A549 (cell line): ENCODE data around the gene ATP8A2. TPM values are rescaled to one million over a fixed set of nuclear protein-coding genes. Genes with fewer than 3 reads are reported as not detected.

Source experiments
- ATAC-seq, 2 experiments: fragments of 200-7000 bp in 1 of 2; fragments of >200 bp in 1 of 2; cut with Nextera tagmentation in 1 of 2; cut with Tn5 transposase in 1 of 2; 3 replicates each; pipeline versions ENCODE4 v1.8.0 to v1.9.1; 2018 to 2020; ENCODE audit warnings: mild to moderate bottlenecking in 1 of 2, moderate library complexity in 1 of 2
- CTCF ChIA-PET: fragments of 300-600 bp; sonication (Branson Sonifier 250); formaldehyde crosslinking; extraction: SDS; loops from one replicate; lab custom pipeline; 2021; ENCODE audit warnings: antibody characterized with exemption, inconsistent platforms; lab: Yijun Ruan, JAX
- POLR2A ChIA-PET: fragments of 350-600 bp; formaldehyde crosslinking; extraction: SDS; loops from one replicate; lab custom pipeline; 2021; ENCODE audit warnings: antibody characterized with exemption, inconsistent platforms; lab: Yijun Ruan, JAX
- DNase-seq, 2 experiments: peaks; one replicate each; pipeline versions ENCODE4 v3.0.0 to v3.0.0-alpha.2; 2011 to 2016; ENCODE audit warnings: low read depth in 1 of 2, low spot score in 1 of 2
- FAIRE-seq: peaks from 2 replicates; lab custom pipeline; 2011; peaks lifted over from hg19 to GRCh38; lab: Jason Lieb, UNC
- H3K27ac ChIP-seq, 2 experiments: fragments of >200 bp; sonication (Bioruptor Twin); formaldehyde crosslinking; 3 replicates each; pipeline ENCODE4 v1.5.1; 2016 to 2017
- H3K4me1 ChIP-seq: fragments of >200 bp; sonication (Bioruptor Twin); formaldehyde crosslinking; 3 replicates; pipeline ENCODE4 v1.6.1; 2016
- H3K4me2 ChIP-seq: fragments of >200 bp; sonication (Bioruptor Twin); formaldehyde crosslinking; 3 replicates; pipeline ENCODE4 v1.6.1; 2016
- H3K4me3 ChIP-seq: fragments of >200 bp; sonication (Bioruptor Twin); formaldehyde crosslinking; 3 replicates; pipeline ENCODE4 v1.5.1; 2016
- H3K9me3 ChIP-seq: fragments of >200 bp; sonication (Bioruptor Twin); formaldehyde crosslinking; 3 replicates; pipeline ENCODE4 v1.6.1; 2016
- BHLHE40 ChIP-seq: IDR thresholded peaks from 2 replicates; pipeline ENCODE4 v1.6.1; 2012; ENCODE audit warnings: low read depth, low read length, inconsistent platforms
- CBX8 ChIP-seq: fragments of 200-600 bp; sonication (generic); IDR thresholded peaks from 2 replicates; pipeline ENCODE4 v1.6.1; 2016
- CEBPB ChIP-seq, 2 experiments: fragments of >200 bp in 1 of 2; sonication (Bioruptor Twin) in 1 of 2; formaldehyde crosslinking in 1 of 2; IDR thresholded peaks; 2 replicates each; pipeline ENCODE4 v1.6.1; 2012 to 2016
- CHD2 ChIP-seq: fragments of 150-350 bp; IDR thresholded peaks from 2 replicates; pipeline ENCODE4 v1.6.1; 2014; ENCODE audit warnings: low read length; ENCODE audit not compliant: partially characterized antibody
- EHMT2 ChIP-seq: fragments of 200-600 bp; sonication (generic); IDR thresholded peaks from 2 replicates; pipeline ENCODE4 v1.6.1; 2016; ENCODE audit warnings: antibody characterized with exemption, low read depth, mild to moderate bottlenecking, moderate library complexity
- ELK1 ChIP-seq: fragments of 150-350 bp; IDR thresholded peaks from 2 replicates; pipeline ENCODE4 v1.6.1; 2014; ENCODE audit warnings: low read depth, mild to moderate bottlenecking, low read length
- EP300 ChIP-seq, 2 experiments: fragments of >200 bp; sonication (Bioruptor Twin); formaldehyde crosslinking; IDR thresholded peaks; 2 replicates in 1 of 2; 3 replicates in 1 of 2; pipeline ENCODE4 v1.6.1; 2016 to 2017
- FOXS1 ChIP-seq: fragments of 250-450 bp; sonication (Bioruptor Pico); IDR thresholded peaks from 2 replicates; pipeline ENCODE4 v1.5.0; 2020; ENCODE audit warnings: mild to moderate bottlenecking, moderate library complexity
- HEYL ChIP-seq: fragments of 250-450 bp; sonication (Bioruptor Pico); IDR thresholded peaks from 2 replicates; pipeline ENCODE4 v1.8.0; 2021; ENCODE audit warnings: mild to moderate bottlenecking, moderate library complexity
- JUNB ChIP-seq: fragments of >200 bp; sonication (Bioruptor Twin); formaldehyde crosslinking; IDR thresholded peaks from 2 replicates; pipeline ENCODE4 v1.6.1; 2016
- KDM5A ChIP-seq: fragments of 200-600 bp; sonication (generic); IDR thresholded peaks from 2 replicates; pipeline ENCODE4 v1.6.1; 2016; ENCODE audit warnings: antibody characterized with exemption, mild to moderate bottlenecking
- MYC ChIP-seq: IDR thresholded peaks from 2 replicates; pipeline ENCODE4 v1.6.1; 2012; ENCODE audit warnings: mild to moderate bottlenecking, inconsistent platforms, low read length, improper control_type of control experiment, borderline replicate concordance
- NFE2L2 ChIP-seq: fragments of 150-350 bp; conservative IDR thresholded peaks from 2 replicates; pipeline ENCODE4 v1.6.1; 2014; ENCODE audit warnings: low read length
- NR3C1 ChIP-seq: fragments of >200 bp; sonication (Bioruptor Twin); formaldehyde crosslinking; IDR thresholded peaks from 3 replicates; pipeline ENCODE4 v1.6.1; 2017
- POLR2AphosphoS2 ChIP-seq: conservative IDR thresholded peaks from 2 replicates; pipeline ENCODE4 v1.6.1; 2012; ENCODE audit warnings: low read length, improper control_type of control experiment, inconsistent platforms
- RARB ChIP-seq: fragments of 250-450 bp; sonication (Bioruptor Pico); IDR thresholded peaks from 2 replicates; pipeline ENCODE4 v1.8.0; 2021; ENCODE audit warnings: mild to moderate bottlenecking, moderate library complexity
- RNF2 ChIP-seq: fragments of 200-600 bp; sonication (generic); IDR thresholded peaks from 2 replicates; pipeline ENCODE4 v1.6.1; 2016; ENCODE audit warnings: low read depth, mild to moderate bottlenecking, antibody characterized with exemption, moderate library complexity, borderline replicate concordance
- SREBF2 ChIP-seq: fragments of 450-650 bp; IDR thresholded peaks from 2 replicates; pipeline ENCODE4 v1.6.1; 2014; ENCODE audit warnings: mild to moderate bottlenecking, moderate library complexity
- WGBS: methylation state at CpG from one replicate; pipeline ENCODE4 v1.1.6; 2017; ENCODE audit errors: missing lambda C conversion rate; 5-methylcytosine and 5-hydroxymethylcytosine counted together
- polyA plus RNA-seq, 4 experiments: library from polyadenylated mRNA; depleted of rRNA in 3 of 4; stranded (reverse); fragments of >200 nt; fragmentation: RNase III in 1 of 4; extraction: RNeasy Plus Mini Kit Qiagen cat#74134 plus additional on column Dnase treatment in 1 of 4; gene quantifications; 2 replicates in 3 of 4; 3 replicates in 1 of 4; pipeline ENCODE4 v1.2.3, GENCODE V29; 2011 to 2017
- TF ChIP-seq, protein P1 (sequence below): fragments of >200 bp; sonication (Bioruptor Twin); formaldehyde crosslinking; IDR thresholded peaks from 3 replicates; pipeline ENCODE4 v1.6.1; 2016
- TF ChIP-seq, protein P2 (sequence below): fragments of >200 bp; sonication (Bioruptor Twin); formaldehyde crosslinking; IDR thresholded peaks from 3 replicates; pipeline ENCODE4 v1.5.1; 2016
- TF ChIP-seq, protein P3 (sequence below): fragments of 200-600 bp; sonication (generic); IDR thresholded peaks from 2 replicates; pipeline ENCODE4 v1.6.1; 2016; ENCODE audit warnings: antibody characterized with exemption, mild to moderate bottlenecking, moderate library complexity

The ATP8A2 gene
- polyA plus RNA-seq, 2 of the 4 experiments (the other 2 are of a cell fraction), result 0.03 TPM; not detected in 1

GRCh38 chr13:25798998-25799397 is 427.2 kb downstream of the ATP8A2 start (continued):
- TF ChIP-seq NFE2L2, result no peak
- TF ChIP-seq KDM5A, result no peak
- TF ChIP-seq, protein P1, sequence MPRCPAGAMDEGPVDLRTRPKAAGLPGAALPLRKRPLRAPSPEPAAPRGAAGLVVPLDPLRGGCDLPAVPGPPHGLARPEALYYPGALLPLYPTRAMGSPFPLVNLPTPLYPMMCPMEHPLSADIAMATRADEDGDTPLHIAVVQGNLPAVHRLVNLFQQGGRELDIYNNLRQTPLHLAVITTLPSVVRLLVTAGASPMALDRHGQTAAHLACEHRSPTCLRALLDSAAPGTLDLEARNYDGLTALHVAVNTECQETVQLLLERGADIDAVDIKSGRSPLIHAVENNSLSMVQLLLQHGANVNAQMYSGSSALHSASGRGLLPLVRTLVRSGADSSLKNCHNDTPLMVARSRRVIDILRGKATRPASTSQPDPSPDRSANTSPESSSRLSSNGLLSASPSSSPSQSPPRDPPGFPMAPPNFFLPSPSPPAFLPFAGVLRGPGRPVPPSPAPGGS, result no peak
- TF ChIP-seq EP300 (IDR thresholded peaks at IDR 0.05), result no peak
- TF ChIP-seq, all 56 proteins: peak for 0

DNA sequence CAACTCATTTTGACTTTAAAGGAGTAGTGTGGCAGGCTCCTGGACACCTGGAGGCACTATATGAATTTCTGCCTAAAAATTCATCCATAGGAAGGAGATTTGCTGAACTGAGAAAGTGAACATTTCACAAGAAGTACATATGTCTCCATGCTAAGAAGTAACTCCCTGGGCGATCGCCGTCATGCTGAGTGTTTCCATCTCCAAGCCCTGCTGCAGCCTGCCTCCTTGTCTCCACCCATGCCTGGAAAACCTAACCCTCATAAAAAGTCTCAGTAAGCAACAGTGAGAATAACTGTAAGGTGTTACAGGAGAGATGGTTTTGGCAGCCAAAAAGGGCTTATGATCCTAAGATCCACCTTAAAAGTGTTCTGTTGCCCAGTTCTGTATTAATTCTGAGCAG is 428.7 kb downstream of the ATP8A2 start:
- POLR2A ChIA-PET, result no interaction called here
- 46% methylated on average over 3 of the region's 3 CpGs for WGBS
- H3K9me3 ChIP-seq, result no peaks in the 10 kb centered on the region
- no peak overlapping the region for H3K4me3 ChIP-seq
- DNase-seq, result no peak
- TF ChIP-seq CEBPB (IDR thresholded peaks at IDR 0.05), result no peak
- TF ChIP-seq SREBF2, result no peak
- TF ChIP-seq, protein P2, sequence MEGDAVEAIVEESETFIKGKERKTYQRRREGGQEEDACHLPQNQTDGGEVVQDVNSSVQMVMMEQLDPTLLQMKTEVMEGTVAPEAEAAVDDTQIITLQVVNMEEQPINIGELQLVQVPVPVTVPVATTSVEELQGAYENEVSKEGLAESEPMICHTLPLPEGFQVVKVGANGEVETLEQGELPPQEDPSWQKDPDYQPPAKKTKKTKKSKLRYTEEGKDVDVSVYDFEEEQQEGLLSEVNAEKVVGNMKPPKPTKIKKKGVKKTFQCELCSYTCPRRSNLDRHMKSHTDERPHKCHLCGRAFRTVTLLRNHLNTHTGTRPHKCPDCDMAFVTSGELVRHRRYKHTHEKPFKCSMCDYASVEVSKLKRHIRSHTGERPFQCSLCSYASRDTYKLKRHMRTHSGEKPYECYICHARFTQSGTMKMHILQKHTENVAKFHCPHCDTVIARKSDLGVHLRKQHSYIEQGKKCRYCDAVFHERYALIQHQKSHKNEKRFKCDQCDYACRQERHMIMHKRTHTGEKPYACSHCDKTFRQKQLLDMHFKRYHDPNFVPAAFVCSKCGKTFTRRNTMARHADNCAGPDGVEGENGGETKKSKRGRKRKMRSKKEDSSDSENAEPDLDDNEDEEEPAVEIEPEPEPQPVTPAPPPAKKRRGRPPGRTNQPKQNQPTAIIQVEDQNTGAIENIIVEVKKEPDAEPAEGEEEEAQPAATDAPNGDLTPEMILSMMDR, result no peak
- TF ChIP-seq FOXS1 (CRISPR knock-in tag), result no peak
- TF ChIP-seq NR3C1, result no peak
- TF ChIP-seq HEYL, result no peak
- no peak for TF ChIP-seq RARB (CRISPR knock-in tag)
- no peak for TF ChIP-seq EHMT2
- TF ChIP-seq JUNB, result no peak
- no peak for TF ChIP-seq BHLHE40
- no peak for TF ChIP-seq POLR2AphosphoS2
- TF ChIP-seq CBX8, result no peak
- TF ChIP-seq MYC, result no peak
- TF ChIP-seq, protein P3, sequence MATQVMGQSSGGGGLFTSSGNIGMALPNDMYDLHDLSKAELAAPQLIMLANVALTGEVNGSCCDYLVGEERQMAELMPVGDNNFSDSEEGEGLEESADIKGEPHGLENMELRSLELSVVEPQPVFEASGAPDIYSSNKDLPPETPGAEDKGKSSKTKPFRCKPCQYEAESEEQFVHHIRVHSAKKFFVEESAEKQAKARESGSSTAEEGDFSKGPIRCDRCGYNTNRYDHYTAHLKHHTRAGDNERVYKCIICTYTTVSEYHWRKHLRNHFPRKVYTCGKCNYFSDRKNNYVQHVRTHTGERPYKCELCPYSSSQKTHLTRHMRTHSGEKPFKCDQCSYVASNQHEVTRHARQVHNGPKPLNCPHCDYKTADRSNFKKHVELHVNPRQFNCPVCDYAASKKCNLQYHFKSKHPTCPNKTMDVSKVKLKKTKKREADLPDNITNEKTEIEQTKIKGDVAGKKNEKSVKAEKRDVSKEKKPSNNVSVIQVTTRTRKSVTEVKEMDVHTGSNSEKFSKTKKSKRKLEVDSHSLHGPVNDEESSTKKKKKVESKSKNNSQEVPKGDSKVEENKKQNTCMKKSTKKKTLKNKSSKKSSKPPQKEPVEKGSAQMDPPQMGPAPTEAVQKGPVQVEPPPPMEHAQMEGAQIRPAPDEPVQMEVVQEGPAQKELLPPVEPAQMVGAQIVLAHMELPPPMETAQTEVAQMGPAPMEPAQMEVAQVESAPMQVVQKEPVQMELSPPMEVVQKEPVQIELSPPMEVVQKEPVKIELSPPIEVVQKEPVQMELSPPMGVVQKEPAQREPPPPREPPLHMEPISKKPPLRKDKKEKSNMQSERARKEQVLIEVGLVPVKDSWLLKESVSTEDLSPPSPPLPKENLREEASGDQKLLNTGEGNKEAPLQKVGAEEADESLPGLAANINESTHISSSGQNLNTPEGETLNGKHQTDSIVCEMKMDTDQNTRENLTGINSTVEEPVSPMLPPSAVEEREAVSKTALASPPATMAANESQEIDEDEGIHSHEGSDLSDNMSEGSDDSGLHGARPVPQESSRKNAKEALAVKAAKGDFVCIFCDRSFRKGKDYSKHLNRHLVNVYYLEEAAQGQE, result no peak
- no peak for TF ChIP-seq CHD2
- no peak for TF ChIP-seq RNF2
- TF ChIP-seq ELK1, result no peak
- TF ChIP-seq EP300 (IDR thresholded peaks at IDR 0.05), result no peak
- CTCF ChIA-PET, result no interaction called here
- FAIRE-seq, result no peak
- H3K27ac ChIP-seq, result no peak overlapping the region
- H3K4me1 ChIP-seq, result no peaks in the 10 kb centered on the region
- ATAC-seq, result no peak
- H3K4me2 ChIP-seq, result no peak overlapping the region
